A204.1 (cell line): ENCODE measurements around the gene ACOT4.
"Not testable (repeated sequence)": the region's sequence is repeated elsewhere in the genome, so short reads cannot be mapped to it uniquely, and the experiment has no call there.

ENCODE experiments used
- FAIRE-seq: peaks from 2 replicates; lab custom pipeline; 2012; peaks lifted over from hg19 to GRCh38; lab: Jason Lieb, UNC

Gene ACOT4

DNA sequence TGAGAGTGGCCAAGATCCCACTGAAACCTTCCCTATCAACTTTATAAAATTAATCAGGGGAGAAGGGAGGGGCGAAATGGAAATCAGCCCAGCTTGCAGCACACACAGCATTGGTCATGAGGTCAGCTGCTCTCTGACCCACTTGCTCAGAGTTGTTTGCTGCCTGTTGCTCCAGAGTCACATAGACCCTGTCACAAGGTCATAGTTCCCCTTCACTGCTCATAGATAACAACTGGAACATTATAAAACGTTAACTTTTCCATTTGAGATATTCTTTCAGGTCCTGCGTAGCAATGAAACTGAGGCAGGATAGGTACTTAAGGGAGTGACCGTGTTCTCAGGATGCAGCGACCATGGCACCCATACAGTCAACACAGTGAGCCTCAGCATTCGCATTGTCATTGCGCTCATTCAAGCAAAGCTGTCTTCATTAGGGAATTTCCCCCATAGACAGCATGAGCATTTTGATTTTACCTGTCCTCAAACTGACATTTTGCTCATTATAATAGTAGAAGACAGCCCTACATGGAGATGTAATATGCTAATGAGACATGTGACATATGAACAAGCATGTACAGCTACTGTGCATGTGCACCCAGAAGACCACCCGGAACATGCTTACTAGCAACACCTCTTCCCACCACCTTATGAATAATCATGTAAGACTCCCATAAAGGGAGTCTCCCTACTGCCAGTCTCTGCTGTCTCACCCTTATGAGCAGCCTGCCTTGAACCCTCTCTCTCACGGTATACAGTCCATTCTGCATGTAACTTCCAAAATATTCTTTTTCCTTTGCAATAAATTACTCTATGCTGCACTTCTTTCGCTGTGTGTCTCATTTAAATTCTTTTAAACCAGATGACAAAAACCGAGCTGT is 9.3 kb upstream of the ACOT4 start:
- not testable (repeated sequence) for FAIRE-seq

- FAIRE-seq, result no peak
Observed at GRCh38 chr14:73588695-73589094, 3.0 kb upstream of the ACOT4 start.

DNA sequence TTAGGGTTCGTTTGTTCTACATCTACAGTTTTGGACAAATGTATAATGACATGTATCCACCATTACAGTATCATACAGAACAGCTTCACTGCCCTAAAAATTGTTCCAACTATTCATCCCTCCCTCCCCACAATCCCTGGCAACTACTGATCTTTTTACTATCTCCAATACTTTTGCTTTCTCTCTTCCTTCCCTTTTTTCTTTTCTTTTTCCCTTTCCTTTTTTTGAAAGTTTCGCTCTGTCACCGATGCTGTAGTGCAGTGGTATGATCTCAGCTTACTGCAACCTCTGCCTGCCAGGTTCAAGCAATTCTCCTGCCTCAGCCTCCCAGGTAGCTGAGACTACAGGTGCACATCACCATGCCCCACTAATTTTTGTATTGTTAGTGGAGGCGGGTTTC is 2.6 kb upstream of the ACOT4 start:
- no peak for FAIRE-seq

DNA sequence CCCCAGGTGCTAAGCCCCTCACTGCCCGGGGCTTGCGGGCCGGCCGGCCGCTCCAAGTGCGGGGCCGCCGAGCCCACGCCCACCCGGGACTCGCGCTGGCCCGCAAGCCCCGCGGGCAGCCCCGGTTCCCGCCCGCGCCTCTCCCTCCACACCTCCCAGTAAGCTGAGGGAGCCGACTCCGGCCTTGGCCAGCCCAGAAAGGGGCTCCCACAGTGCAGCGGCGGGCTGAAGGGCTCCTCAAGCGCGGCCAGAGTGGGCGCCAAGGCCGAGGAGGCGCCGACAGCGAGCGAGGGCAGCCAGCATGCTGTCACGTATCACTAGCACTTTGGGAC is 1.0 kb upstream of the ACOT4 start:
- FAIRE-seq, result not testable (repeated sequence)

DNA sequence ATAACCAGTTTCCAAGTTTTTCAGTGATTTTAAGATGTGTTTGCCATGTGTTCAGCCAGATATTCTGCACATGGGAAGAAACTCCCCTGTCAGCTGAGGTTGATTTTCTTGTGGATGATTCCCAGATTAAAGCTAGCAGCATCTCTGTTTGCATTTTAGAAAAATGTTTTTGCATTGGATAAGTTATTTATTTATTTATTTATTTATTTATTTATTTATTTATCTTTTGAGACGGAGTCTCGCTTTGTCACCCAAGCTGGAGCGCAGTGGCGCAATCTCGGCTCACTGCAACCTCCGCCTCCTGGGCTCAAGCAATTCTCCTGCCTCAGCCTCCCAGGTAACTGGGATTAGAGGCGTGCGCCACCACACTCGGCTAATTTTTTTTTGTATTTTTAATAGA is 2.8 kb downstream of the ACOT4 start:
- FAIRE-seq, result no peak

DNA sequence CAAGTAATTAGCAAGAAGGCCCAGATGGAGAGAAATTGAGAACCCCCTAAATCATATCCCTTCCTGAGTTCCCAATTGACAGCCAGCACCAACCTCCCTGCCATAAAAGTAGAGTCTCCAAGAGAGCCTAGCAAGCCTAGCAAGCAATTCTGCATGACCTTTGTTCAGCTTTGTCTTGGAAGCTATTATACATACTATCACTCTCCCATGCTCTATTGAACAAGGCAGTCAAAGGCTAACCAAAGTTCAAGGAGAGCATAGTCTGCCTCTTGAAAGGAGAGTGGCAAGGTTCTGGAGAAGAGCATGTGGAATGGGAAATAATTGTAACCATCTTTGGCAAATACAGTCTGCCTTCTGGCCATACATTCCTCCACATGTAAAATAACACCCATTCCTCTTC is 7.8 kb downstream of the ACOT4 start:
- no peak for FAIRE-seq

DNA sequence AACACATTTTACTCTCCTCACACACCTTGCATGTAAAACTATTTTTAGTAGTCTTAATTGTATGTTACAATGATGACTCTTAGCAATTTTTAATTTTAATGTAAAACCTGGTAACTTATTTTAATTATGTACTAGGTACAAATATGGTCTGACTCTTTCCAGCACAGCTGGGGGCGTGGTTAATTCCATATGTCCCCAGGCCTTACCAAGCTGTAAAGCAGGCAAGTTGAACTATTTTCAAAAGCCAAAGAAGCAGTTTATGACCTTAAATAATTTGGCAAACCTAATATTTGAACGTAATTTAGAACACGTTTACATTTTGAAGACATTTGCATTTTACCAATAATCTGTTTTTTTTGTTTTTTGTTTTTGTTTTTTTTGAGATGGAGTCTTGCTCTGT is 11.3 kb downstream of the ACOT4 start:
- FAIRE-seq, result no peak

DNA sequence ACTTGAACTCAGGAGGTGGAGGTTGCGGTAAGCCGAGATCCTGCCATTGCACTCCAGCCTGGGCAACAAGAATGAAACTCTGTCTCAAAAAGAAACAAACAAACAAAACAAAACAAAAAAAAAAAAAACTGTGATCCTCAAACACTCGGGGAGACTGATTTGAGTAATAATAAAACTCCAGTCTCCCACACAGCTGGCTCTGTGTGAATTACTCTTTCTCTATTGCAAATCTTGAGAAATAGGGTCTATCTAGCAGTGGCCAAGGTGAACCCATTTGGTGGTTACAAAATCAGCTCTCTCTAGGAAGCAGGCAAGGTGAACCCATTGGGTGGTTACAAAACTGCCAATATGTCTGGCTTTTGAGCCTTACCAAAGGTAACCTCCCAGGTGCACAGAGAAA is 14.6 kb downstream of the ACOT4 start:
- no peak for FAIRE-seq

GRCh38 chr14:73607241-73607640 is 15.6 kb downstream of the ACOT4 start:
- FAIRE-seq, result no peak

DNA sequence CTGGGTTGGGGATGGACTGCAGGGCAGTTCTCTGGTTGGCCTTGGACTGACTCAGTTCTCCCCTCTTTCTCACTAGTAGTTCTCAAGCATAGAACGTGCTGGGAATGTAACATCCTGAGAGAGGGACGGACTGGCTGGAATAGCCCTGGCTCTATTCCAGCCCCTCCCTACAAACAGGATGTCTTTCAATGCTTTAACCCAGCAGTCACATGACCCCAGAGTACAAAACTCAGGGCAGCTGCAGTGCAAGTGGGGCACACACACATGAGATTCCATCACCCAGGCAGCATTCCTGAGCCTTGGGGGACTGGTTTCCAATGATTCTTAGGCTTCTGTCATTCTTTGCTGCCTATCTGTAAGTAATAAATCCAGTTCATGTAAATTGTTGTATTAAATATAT is 19.0 kb downstream of the ACOT4 start:
- FAIRE-seq, result no peak

DNA sequence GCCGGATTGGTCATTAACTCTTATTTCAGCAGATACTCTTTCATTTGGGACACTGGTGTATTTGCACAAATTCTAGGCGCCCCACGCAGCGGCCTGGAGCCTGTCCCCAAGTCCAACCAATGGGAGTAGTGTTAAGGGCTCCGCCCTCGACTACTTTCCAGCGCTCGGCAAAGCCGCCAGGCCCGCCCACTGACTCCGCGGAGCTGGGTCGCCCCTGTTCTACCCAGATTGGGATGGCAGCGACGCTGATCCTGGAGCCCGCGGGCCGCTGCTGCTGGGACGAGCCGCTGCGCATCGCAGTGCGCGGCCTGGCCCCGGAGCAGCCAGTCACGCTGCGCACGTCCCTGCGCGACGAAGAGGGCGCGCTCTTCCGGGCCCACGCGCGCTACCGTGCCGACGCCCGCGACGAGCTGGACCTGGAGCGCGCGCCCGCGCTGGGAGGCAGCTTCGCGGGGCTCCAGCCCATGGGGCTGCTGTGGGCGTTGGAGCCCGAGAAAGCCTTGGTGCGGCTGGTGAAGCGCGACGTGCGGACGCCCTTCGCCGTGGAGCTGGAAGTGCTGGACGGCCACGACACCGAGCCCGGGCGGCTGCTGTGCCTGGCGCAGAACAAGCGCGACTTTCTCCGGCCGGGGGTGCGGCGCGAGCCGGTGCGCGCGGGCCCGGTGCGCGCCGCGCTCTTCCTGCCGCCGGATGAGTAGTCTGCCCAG is 20.8 kb downstream of the ACOT4 start, which contains the start of gene ACOT6:
ACOT6 (plus strand) TSS at position 179 of the 707 bp plus-strand sequence; CDS start at position 234, 55 bp downstream.
- FAIRE-seq, result no peak

DNA sequence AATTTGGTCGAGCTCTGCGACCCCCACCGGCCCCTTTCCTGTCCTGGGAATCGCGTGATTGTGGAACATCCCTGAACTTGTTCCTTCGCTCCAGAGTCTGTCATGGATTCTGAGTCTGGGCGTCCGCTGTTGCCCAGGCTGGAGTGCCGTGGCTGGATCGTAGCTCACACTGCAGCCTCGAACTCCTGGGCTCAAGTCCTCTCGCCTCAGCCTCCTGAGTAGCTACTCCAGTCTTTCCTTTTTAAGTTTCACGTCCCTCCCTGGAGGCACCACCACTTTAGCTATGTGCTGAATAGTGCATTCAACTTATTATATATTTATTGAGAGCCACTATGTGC is 21.3 kb downstream of the ACOT4 start:
- FAIRE-seq, result no peak

DNA sequence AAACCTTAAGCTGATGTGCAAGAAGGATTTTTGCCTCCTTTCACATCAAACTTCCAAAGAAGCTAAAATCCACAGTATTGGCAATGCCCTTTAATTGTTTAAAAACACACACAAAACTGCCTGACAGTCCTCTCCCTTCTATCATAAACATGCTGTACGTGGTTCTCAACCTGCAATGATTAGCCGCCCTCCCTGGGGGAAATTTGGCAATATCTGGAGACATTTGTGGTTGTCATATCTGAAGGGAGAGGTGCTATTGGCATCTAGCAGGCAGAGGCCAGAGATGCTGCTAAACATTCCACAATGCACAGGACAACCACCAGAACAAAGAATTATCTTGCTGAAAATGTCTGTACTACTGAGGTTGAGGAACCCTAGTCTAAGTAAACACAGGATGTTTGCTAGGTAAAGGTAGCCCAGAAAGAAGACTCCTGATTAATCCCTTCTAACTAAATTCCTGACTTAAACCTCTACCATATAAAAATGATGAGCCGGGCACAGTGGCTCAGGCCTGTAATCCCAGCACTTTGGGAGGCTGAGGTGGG is 21.8 kb downstream of the ACOT4 start:
- no peak for FAIRE-seq

DNA sequence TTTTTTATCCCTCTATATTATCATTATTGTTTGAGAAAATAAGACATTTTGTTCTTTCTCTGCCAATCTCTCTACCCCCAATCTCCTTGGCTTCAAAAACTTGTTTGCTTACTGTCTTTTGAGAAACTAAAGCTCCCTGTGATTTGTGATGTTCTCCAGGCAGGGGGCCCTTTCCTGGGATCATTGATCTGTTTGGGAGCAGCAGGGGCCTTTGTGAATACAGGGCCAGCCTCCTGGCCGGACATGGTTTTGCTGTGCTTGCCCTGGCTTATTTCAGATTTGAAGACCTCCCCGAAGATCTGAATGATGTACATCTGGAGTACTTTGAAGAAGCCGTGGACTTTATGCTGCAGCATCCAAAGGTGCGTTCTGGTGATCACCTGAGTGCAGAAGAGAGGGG is 25.2 kb downstream of the ACOT4 start:
- FAIRE-seq, result no peak

DNA sequence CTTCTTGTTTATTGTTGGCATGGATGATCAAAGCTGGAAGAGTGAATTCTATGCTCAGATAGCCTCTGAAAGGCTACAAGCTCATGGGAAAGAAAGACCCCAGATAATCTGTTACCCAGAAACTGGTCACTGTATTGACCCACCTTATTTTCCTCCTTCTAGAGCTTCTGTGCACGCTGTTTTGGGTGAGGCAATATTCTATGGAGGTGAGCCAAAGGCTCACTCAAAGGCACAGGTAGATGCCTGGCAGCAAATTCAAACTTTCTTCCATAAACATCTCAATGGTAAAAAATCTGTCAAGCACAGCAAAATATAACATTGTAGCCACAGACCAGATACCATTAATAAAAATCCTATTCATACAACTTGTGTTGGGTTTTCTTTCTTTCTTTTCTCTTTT is 27.9 kb downstream of the ACOT4 start:
- FAIRE-seq, result no peak

DNA sequence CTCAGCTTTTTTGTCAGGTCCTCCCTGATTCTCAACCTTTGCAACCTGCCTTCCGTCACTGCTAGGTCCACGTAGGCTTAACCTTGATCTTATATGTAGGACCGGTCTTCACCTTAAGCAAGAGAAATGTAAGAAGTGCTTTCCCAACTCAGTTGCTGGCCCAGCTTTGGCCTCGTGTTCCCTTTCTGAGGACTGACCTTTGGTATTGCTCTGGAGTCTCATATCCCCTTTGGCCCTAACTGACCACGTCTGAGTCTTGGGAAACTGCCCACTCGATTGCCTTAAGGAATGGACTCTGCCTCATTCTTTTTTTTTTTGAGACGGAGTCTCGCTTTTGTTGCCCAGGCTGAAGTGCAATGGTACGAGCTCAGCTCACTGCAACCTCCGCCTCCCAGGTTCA is 28.6 kb downstream of the ACOT4 start:
- FAIRE-seq, result no peak

DNA sequence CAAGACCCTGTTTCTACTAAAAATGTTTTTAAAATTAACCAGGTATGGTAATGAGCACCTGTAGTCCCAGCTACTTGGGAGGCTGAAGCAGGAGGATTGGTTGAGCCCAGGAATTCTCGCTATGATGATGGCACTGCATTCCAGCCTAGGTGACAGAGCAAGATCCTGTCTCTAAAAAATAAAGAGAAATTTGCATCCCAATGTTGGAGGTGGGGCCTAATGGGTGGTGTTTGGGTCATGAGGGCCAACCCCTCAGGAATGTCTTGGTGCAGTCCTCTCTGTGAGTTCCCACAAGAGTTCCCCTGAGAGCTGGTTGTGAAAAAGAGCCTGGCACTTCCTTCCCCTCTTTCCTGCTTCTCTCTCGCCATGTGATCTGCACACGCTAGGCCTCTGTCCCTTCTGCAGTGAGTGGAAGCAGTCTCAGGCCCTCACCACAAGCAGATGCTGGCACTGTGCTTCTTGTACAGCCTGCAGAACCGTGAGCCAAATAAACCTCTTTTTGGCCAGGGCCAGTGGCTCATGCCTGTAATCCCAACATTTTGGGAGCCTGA is 31.9 kb downstream of the ACOT4 start:
- no peak for FAIRE-seq

- no peak for FAIRE-seq
Observed at GRCh38 chr14:73625706-73626105, 34.0 kb downstream of the ACOT4 start.

- FAIRE-seq, result no peak
Observed at GRCh38 chr14:73627151-73627558, 35.5 kb downstream of the ACOT4 start.

- FAIRE-seq, result no peak
Observed at GRCh38 chr14:73630009-73630780, 38.5 kb downstream of the ACOT4 start.

DNA sequence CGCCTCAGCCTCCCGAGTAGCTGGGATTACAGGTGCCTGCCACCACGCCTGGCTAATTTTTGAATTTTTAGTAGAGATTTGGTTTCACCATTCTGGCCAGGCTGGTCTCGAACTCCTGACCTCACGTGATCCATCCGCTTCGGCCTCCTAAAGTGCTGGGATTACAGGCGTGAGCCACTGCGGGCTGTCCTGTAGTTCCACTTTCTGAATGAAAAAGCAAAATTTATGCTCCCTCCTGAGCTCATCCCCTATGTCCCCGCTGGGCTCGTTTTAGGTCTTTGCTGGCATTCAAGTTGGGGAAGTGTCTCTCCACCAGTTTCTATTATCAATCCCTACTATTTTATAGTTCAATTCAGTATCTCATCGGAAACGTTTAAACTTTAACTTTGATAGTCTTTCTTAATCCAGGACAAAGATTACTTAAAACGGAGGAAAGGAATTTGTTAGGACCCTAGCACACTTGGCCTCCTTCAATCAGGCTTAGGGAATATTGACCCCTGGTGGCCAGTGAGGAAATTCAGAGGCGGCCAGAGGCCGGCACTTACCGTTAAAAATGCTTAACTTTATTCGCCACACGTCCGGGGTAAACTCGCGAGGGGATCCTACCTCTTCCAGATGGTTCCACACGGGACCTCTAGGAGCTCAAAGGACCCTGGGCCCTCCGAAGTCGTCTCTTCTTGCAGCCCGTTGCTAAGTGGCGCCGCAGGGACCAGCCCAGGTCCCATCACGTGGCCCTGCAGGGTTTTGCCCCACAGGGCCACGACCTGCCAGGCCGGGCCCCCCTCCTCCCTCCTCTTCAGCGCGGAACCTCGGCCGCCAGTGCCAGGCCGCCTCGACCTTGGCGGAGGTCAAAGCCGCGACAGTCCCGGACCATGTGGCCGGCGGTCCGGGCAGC is 41.7 kb downstream of the ACOT4 start:
- peak; percentile 92 for FAIRE-seq
